Kasumi-1 (cell line): ENCODE results near the gene SLC2A8.

Experiments
- DNase-seq, 2 experiments: peaks; one replicate each; lab custom pipeline; 2025; lab: John Stamatoyannopoulos, UW

SLC2A8 gene

DNA sequence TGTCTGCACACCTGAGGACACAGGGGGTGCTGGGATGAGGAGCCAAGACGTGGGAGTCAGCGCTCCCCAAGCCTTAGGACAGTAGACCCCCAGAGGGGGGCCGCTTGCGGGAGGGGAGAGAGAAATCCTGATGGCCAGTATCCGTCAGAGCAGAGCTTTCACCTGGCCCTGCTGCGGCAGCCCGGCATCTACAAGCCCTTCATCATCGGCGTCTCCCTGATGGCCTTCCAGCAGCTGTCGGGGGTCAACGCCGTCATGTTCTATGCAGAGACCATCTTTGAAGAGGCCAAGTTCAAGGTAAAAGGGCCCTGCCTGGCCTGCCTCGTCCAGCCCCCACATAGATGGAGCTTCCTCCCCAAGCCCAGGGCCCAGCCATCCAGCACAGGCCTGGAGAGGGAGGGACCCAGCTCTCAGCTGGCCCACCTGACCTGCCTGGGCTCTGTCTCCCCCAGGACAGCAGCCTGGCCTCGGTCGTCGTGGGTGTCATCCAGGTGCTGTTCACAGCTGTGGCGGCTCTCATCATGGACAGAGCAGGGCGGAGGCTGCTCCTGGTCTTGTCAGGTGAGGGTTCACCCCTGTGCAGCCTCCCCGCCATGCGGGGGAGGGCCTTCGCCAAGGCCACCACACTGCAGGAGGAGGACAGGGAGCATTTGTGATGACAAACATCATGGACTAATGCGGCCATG, 6.7 kb downstream of the SLC2A8 start:
- no peak for DNase-seq

- no peak for DNase-seq
Measured at GRCh38 chr9:127404631-127405030, 7.7 kb downstream of the SLC2A8 start.

DNA sequence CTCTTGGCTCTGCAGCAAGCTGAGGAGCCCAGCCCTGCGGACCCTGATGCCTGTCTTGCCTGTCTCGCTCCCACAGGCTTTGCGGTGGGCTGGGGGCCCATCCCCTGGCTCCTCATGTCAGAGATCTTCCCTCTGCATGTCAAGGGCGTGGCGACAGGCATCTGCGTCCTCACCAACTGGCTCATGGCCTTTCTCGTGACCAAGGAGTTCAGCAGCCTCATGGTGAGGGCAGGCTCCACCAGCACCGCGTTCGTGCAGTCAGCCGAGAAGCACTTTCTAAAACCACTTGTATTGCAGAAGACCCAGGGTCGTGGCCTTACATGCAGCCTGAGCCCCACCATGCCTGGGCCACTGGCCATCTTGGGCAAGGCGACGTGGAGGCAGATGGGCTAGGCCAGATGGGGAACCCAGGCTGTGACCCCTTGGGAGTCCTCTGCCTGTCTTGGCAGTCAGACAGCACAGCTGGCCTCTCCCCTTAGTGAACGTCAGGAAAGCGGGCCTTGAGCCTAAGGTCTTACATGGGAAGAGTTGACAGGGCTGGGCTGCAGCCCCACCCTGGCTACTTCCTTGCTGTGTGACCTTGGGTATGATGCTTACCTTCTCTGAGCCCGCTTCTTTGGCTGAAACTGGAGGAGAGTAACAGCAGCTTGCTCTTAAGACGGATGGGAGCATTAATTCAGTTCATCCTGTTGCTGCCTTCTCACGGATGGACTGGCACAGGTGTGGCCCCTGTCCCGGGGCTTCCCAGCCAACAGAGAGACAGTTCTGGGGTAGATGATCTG, 8.6 kb downstream of the SLC2A8 start:
- no peak for DNase-seq

DNA sequence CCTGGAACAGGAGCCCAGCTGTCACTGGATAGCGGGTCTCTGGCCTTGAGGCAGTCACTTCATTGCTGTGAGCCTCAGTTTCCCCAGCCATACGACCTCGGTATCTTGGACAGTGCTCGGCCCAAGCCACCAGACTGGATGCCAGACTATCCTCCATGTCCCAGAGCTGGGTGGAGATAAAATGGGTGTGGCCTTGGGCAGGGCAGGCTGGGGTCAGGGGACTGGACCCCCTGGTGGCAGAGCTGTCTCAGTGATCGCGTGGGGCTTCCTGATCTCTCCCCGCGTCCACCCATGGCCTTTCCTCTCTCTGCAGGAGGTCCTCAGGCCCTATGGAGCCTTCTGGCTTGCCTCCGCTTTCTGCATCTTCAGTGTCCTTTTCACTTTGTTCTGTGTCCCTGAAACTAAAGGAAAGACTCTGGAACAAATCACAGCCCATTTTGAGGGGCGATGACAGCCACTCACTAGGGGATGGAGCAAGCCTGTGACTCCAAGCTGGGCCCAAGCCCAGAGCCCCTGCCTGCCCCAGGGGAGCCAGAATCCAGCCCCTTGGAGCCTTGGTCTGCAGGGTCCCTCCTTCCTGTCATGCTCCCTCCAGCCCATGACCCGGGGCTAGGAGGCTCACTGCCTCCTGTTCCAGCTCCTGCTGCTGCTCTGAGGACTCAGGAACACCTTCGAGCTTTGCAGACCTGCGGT, 10.0 kb downstream of the SLC2A8 start:
- DNase-seq, result no peak

DNA sequence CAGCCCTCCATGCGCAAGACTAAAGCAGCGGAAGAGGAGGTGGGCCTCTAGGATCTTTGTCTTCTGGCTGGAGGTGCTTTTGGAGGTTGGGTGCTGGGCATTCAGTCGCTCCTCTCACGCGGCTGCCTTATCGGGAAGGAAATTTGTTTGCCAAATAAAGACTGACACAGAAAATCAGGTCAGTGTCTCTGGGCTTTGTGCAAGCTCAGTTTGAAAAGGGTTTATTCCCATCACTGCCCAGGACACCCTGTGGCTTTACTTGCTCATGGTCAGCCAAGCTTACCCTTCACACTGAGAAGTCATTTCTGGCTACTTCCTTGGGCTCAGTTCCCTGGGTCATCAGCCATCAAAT, 10.5 kb downstream of the SLC2A8 start:
- no peak for DNase-seq

GRCh38 chr9:127411122-127411521, 14.2 kb downstream of the SLC2A8 start:
- peak in 1 of 2 experiments; percentile 21 for DNase-seq

DNA sequence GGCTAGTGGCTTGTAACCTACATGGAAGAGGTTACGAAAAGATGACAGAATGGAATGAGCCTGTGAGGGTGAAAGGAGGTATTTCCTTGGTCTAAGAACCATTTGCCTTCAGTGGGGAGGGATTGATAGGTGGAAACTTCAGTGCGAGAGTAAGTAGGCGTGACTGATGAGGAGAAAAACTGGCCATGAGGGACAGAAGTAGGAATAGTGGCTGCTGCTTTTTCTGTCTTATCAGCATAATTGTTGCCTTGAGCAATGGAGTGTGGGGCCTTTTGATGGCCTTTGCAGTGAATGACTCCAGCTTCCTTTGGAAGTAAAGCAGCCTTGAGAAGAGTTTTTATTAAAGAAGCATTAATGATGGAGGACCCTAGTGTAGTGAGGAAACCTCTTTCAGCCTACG, 18.2 kb downstream of the SLC2A8 start:
- DNase-seq, result no peak

- no peak for DNase-seq
Measured at GRCh38 chr9:127415657-127416056, 18.7 kb downstream of the SLC2A8 start.

- DNase-seq, result no peak
Measured at GRCh38 chr9:127417131-127418036, 20.4 kb downstream of the SLC2A8 start.

DNA sequence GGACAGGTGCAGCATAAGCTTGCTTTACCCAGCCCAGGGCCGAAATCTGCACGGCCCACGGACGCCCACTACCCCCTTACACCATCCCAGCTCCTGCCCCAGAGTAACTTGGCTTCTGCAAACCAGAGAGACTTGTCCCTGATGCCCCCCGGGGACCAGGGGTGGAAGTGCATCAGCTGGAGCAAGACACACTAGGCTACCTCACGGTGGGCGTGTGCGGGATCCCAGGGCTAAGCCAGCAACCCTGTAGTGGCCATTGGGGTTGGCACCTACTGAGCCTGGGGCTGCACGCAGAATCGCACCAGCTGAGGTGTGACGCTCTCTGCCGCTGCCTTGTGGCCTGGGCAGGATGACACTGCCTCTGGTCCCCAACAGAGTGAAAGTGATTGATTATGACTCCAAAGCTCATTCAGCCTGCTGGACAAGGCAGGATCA, 21.1 kb downstream of the SLC2A8 start:
- peak; percentile 14 to 39 for DNase-seq

GRCh38 chr9:127419348-127419747, 22.4 kb downstream of the SLC2A8 start:
- no peak for DNase-seq

DNA sequence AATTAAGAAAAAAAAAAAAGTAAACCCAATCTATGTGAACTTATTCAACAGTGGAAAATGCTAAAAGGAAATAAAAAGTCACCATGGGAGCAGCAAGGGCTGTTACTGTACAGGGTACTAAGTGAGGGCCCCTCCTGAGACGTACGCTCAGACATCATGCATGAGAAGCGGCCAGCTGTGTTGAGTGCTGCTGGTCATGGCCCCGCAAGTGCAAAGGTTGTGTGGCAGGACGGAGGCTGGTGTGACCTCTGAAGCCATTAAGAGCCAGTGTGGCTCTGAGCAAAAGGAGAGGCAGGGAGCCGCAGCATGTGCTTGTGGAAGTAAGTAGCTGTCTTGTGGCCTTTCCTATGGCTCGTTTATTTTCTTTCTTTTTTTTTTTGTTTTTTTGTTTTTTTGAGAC, 24.1 kb downstream of the SLC2A8 start:
- DNase-seq, result no peak

DNA sequence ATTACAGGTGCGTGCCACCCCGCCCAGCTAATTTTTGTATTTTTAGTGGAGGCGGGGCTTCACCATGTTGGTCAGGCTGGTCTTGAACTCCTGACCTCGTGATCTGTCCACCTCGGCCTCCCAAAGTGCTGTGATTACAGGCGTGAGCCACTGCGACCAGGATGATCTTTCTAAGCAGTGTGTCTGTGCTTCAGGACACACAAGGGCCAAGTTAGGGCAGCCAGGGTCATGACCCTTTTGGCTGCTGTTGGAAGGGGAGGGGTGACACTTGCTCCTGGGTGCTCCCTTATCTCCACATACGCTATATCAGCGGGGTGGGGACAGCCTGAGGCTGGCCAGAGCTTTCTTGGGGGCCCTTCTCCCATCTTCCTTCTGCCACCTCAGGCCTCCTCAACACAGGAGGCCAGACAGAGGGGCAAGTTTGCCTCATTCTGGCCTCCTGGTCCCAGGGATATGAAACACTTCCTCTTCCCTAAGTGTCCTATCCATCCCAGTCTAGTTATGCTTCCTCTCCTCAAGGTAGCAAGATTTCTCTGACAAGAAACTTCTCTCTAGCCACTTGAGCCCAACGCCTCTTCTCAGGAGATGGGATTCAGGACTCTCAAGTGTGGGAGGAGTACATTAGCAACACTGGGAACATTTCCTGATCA, 25.3 kb downstream of the SLC2A8 start:
- no peak for DNase-seq

GRCh38 chr9:127422787-127423186, 25.8 kb downstream of the SLC2A8 start:
- DNase-seq, result no peak

DNA sequence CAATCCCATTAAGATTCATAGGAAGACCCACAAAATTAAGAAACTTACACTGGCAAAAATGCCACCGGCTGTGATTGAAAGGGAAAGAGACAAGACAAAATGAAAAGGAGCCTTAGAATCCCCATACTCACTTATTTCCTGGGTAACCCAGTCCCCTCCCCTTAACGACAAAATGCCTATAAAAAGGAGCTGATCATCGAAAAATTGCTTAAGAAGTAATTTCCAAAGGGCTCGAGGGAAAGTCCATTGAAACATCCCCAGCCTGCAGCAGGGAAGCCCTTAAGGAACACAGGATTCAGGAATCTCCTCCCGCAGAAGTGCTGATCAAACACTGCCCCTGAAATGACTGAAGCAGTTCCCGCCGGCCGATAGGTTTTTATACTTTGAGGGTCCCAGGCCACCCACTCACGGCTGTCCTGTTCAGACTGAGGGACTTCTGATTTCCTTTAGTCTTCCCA, 26.5 kb downstream of the SLC2A8 start:
- DNase-seq, result no peak

- peak; percentile 90 to 93 for DNase-seq
Measured at GRCh38 chr9:127423934-127424675, 27.1 kb downstream of the SLC2A8 start, which contains the start of gene ZNF79. Gene ZNF79, plus strand, starts transcription at chr9:127424382. Its CDS starts 406 bp downstream, at chr9:127424788.

DNA sequence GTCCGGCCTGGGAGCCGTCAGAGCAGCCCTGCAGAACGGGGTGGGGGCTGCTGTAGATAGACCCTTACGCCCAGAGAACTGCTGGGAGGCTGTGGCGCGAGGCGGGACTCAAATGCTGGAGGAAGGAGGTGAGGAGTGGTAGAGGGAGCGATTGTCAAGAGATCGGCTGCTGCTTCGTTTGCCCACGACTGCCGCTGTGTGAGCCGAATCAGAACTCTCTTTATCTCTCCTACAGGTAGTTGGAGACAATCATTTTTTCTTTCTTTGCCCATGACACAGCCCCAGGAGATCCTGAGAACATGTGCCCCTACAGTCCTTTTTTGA, 27.7 kb downstream of the SLC2A8 start:
- peak; percentile 46 to 56 for DNase-seq

GRCh38 chr9:127426756-127427155, 29.8 kb downstream of the SLC2A8 start:
- DNase-seq, result no peak

GRCh38 chr9:127428348-127428747, 31.4 kb downstream of the SLC2A8 start:
- no peak for DNase-seq

DNA sequence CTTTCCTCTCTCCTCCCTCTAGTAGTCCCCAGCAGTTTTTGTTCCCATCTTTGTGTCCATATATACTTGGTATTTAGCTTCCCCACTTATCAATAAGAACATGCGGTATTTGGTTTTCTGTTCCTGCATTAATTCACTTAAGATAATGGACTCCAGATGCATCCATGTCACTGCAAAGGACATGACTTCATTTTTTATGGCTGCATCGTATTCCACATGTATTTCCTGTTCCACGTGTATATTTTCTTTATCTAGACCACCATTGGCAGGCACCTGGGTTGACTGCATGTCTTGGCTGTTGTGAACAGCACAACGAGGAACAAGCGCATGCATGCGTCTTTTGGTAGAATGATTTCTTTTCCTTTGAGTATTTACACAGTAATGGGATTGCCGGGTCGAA, 33.4 kb downstream of the SLC2A8 start:
- no peak for DNase-seq
